Activated CD8-positive, alpha-beta T cell treated with anti-CD3 and anti-CD28 coated beads, Interleukin-2, amount 10 ng/mL, durations not matched to agents 7 days and 5 days (primary cell): ENCODE results near the gene PSMG1. TPM values are rescaled to one million over a fixed set of nuclear protein-coding genes. Genes with fewer than 3 reads are reported as not detected.
"Not testable (repeated sequence)": the region's sequence is repeated elsewhere in the genome, so short reads cannot be mapped to it uniquely, and the experiment has no call there.

Experiments used
- ATAC-seq: fragments of 150-1000 bp; cut with Tn5 transposase; one replicate; pipeline ENCODE4 v1.10.0; 2021; ENCODE audit warnings: moderate library complexity
- CTCF ChIA-PET: fragments of 350-600 bp; sonication (Branson Sonifier 250); formaldehyde crosslinking; loops from one replicate; lab custom pipeline; 2021; ENCODE audit warnings: antibody characterized with exemption; lab: Charles Lee
- POLR2A ChIA-PET: fragments of 350-600 bp; sonication (Branson Sonifier 250); formaldehyde crosslinking; loops from one replicate; lab custom pipeline; 2021; ENCODE audit warnings: antibody characterized with exemption; lab: Charles Lee
- DNase-seq: peaks from one replicate; pipeline ENCODE4 v3.0.0-alpha.2; 2020
- H3K27ac Mint-ChIP-seq: one replicate; pipeline ENCODE4 v1.8.0; 2021; ENCODE audit warnings: mild to moderate bottlenecking, mixed read lengths
- H3K27me3 Mint-ChIP-seq: one replicate; pipeline ENCODE4 v1.8.0; 2021; ENCODE audit warnings: low read depth, mixed read lengths
- H3K36me3 Mint-ChIP-seq: one replicate; pipeline ENCODE4 v1.8.0; 2021; ENCODE audit warnings: low read depth, mixed read lengths
- H3K4me1 Mint-ChIP-seq: one replicate; pipeline ENCODE4 v1.8.0; 2021; ENCODE audit warnings: low read depth, mixed read lengths
- H3K4me3 Mint-ChIP-seq: one replicate; pipeline ENCODE4 v1.8.0; 2021; ENCODE audit warnings: mild to moderate bottlenecking, mixed read lengths
- H3K9me3 Mint-ChIP-seq: one replicate; pipeline ENCODE4 v1.8.0; 2022; ENCODE audit warnings: mixed read lengths; ENCODE audit not compliant: insufficient read depth
- total RNA-seq, 2 experiments: library from RNA; stranded (reverse); gene quantifications; one replicate each; pipeline ENCODE4 v1.2.3, GENCODE V29; 2021

Gene PSMG1
- total RNA-seq, 2 experiments from 2014 or later = 69.0 to 74.5 TPM

- no peak for ATAC-seq
- Mint-ChIP-seq H3K4me3 (no peak overlapping the region), H3K36me3 (peaks cover 66% of the 10 kb centered on the region), H3K27ac (no peak overlapping the region), H3K4me1 (peaks cover 14% of the 10 kb centered on the region), H3K9me3 (no peaks in the 10 kb centered on the region), H3K27me3 (no peaks in the 10 kb centered on the region)
- CTCF ChIA-PET = interaction anchor here (0.6 kb wide), 1 partner anchor 8 kb away, joined by 4 read pairs; the partner anchor contains the start of gene PSMG1
- POLR2A ChIA-PET = no interaction called here
- DNase-seq = no peak
Measured at GRCh38 chr21:39175154-39175553, 8.1 kb downstream of the PSMG1 start.

GRCh38 chr21:39173716-39174680 is 9.3 kb downstream of the PSMG1 start:
- ChIA-PET CTCF (interaction anchor here (0.6 kb wide), 1 partner anchor 9 kb away, joined by 4 read pairs; the partner anchor contains the start of gene PSMG1), POLR2A (interaction anchor here (2.0 kb wide), 1 partner anchor 9 kb away, joined by 8 read pairs; the partner anchor contains the start of gene PSMG1)
- Mint-ChIP-seq H3K27me3 (no peaks in the 10 kb centered on the region), H3K27ac (no peak overlapping the region), H3K9me3 (no peaks in the 10 kb centered on the region), H3K36me3 (peaks cover 61% of the 10 kb centered on the region), H3K4me3 (no peak overlapping the region), H3K4me1 (peaks cover 10% of the 10 kb centered on the region)
- no peak for ATAC-seq
- DNase-seq = no peak

DNA sequence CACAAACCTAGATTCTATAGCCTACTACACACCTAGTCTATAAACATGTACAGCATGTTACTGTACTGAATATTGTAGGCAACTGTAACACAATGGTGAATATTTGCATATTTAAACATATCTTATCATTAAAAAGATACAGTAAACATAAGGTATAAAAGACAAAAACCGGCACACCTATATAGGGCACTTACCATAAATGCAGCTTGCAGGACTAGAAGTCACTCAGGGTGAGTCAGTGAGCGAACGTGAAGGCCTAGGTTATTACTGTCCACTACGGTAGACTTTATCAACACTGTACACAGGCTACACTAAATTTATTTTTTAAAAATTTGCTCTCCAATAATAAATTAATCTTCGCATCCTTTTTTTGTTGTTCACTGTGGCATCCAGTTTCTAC is 13.3 kb downstream of the PSMG1 start:
- ATAC-seq = no peak
- no peak overlapping the region for H3K27ac Mint-ChIP-seq
- CTCF ChIA-PET = interaction anchor here (0.6 kb wide), 1 partner anchor 1596 kb away, joined by 3 read pairs; no protein-coding TSS in a partner anchor
- no peaks in the 10 kb centered on the region for H3K9me3 Mint-ChIP-seq
- peaks cover 3% of the 10 kb centered on the region for H3K27me3 Mint-ChIP-seq
- POLR2A ChIA-PET = no interaction called here
- DNase-seq = no peak
- no peaks in the 10 kb centered on the region for H3K4me1 Mint-ChIP-seq
- H3K4me3 Mint-ChIP-seq = no peak overlapping the region
- peaks cover 38% of the 10 kb centered on the region for H3K36me3 Mint-ChIP-seq

DNA sequence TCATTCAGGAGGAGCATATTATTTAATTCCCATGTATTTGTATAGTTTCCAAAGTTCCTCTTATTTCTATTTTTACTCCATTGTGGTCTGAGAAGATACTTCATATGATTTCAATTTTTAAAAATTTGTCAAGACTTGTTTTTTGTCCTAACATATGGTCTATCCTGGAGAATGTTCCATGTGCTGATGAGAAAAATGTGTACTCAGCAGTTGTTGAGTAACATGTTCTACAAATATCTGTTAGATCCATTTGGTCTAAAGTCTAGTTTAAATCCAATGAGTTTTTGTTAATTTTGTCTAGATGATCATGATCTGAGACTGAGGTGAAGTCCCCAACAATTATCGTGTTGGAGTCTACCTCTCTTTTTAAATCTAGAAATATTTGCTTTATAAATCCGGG is 14.5 kb downstream of the PSMG1 start:
- no peak for ATAC-seq
- no peaks in the 10 kb centered on the region for H3K4me1 Mint-ChIP-seq
- H3K27ac Mint-ChIP-seq = no peak overlapping the region
- POLR2A ChIA-PET = no interaction called here
- DNase-seq = no peak
- no peaks in the 10 kb centered on the region for H3K9me3 Mint-ChIP-seq
- CTCF ChIA-PET = interaction anchor here (1.3 kb wide), 1 partner anchor 12 kb away, joined by 3 read pairs; no protein-coding TSS in a partner anchor
- H3K4me3 Mint-ChIP-seq = no peak overlapping the region
- H3K27me3 Mint-ChIP-seq = peaks cover 3% of the 10 kb centered on the region
- peaks cover 31% of the 10 kb centered on the region for H3K36me3 Mint-ChIP-seq

DNA sequence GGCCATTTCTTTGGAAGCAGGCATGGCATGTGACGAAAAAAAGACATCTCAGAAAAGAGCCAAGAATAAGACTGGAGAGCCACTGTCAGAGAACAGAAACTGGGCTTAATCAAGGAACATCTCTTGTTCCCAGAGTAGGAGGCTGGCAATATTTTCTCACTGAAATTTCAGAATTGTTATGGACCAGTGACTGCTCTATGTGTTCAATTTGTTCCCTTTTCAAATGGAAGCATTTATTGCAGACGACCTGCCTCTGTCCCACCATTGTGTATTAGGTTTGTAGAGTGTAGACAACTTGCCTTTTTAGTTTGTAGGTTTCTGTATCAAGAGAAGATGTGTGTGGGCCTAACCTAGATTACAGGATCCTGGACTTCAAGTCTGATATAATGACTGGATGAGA is 18.7 kb downstream of the PSMG1 start:
- H3K27me3 Mint-ChIP-seq = peaks cover 8% of the 10 kb centered on the region
- peaks cover 8% of the 10 kb centered on the region for H3K9me3 Mint-ChIP-seq
- no peak for DNase-seq
- POLR2A ChIA-PET = no interaction called here
- no peak overlapping the region for H3K4me3 Mint-ChIP-seq
- H3K4me1 Mint-ChIP-seq = no peaks in the 10 kb centered on the region
- H3K27ac Mint-ChIP-seq = no peak overlapping the region
- ATAC-seq = no peak
- H3K36me3 Mint-ChIP-seq = peaks cover 4% of the 10 kb centered on the region
- CTCF ChIA-PET = interaction anchor here (1.3 kb wide), 1 partner anchor 12 kb away, joined by 3 read pairs; no protein-coding TSS in a partner anchor

DNA sequence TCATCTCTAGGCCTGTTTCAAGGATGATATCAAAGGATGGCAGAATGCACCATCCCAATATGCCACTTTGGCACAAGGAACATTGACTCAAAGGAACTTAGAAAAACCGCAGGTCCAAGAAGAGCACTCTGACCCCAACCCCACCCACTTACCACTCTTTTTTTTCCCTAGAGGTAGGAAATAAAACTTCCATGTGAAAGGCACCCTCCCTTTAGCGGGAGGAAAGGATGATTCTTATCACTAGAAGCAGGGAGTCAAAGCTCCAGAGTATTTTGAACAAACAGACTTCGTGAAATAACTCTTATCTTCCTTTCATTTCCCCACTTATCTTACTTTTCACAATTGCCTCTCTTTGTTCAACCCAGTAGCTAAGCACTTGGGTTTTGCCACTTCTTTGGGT is 22.2 kb downstream of the PSMG1 start:
- H3K9me3 Mint-ChIP-seq = peaks cover 8% of the 10 kb centered on the region
- no peak overlapping the region for H3K27ac Mint-ChIP-seq
- ATAC-seq (no peak), DNase-seq (no peak)
- no peak overlapping the region for H3K4me3 Mint-ChIP-seq
- H3K36me3 Mint-ChIP-seq = no peaks in the 10 kb centered on the region
- CTCF ChIA-PET = no interaction called here
- no peaks in the 10 kb centered on the region for H3K4me1 Mint-ChIP-seq
- H3K27me3 Mint-ChIP-seq = peaks cover 8% of the 10 kb centered on the region
- POLR2A ChIA-PET = no interaction called here

DNA sequence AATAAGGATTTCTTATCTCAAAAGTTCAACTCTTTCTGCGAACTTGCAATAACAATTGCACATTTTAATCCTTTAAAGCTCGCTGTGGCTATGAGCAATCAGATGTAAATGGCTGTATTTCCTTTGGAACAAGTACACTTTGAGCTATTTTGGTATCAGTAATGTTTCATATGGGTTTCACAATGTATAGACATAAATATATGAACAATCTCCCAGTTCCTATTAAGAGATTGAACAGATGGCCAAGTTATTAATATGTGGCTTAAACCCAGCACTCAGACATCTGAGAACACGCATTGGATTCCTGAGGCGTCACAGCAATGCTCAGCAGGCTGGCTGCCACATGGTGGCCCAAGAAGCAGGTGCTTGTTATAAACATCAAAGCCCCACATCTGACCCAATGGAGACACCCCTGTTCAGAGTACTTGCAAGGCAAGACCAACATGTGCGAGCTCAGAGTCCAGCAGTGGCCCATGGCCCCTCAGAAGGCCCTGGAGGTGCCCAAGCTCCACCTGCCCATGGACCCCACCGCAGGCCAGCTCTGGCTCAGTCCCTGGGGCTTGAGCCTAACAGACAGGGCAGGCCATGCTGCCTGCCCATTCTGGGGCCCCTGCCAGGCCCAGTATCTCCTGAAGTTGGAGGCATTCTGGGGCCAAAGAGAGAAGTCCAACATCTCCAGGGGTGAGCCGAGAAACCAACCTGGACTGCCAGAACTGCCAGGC is 23.7 kb downstream of the PSMG1 start:
- POLR2A ChIA-PET = no interaction called here

GRCh38 chr21:39157241-39157640 is 26.0 kb downstream of the PSMG1 start:
- POLR2A ChIA-PET, H3K4me1 Mint-ChIP-seq, H3K27ac Mint-ChIP-seq, ATAC-seq, H3K27me3 Mint-ChIP-seq, CTCF ChIA-PET, DNase-seq, H3K9me3 Mint-ChIP-seq, H3K36me3 Mint-ChIP-seq, H3K4me3 Mint-ChIP-seq: not testable (repeated sequence)

More for the DNA sequence above, 23.7 kb downstream of the PSMG1 start:
- ATAC-seq = no peak
- Mint-ChIP-seq H3K27me3 (peaks cover 5% of the 10 kb centered on the region), H3K27ac (no peak overlapping the region), H3K4me3 (no peak overlapping the region), H3K9me3 (peaks cover 8% of the 10 kb centered on the region), H3K4me1 (no peaks in the 10 kb centered on the region), H3K36me3 (no peaks in the 10 kb centered on the region)
- DNase-seq = no peak
- CTCF ChIA-PET = no interaction called here

- no peak for ATAC-seq
- Mint-ChIP-seq H3K9me3 (no peaks in the 10 kb centered on the region), H3K4me3 (no peak overlapping the region), H3K27me3 (no peaks in the 10 kb centered on the region), H3K36me3 (no peaks in the 10 kb centered on the region), H3K4me1 (no peaks in the 10 kb centered on the region), H3K27ac (no peak overlapping the region)
- CTCF ChIA-PET = no interaction called here
- POLR2A ChIA-PET = no interaction called here
- no peak for DNase-seq
Measured at GRCh38 chr21:39156024-39156423, 27.2 kb downstream of the PSMG1 start.

GRCh38 chr21:39155578-39155977 is 27.7 kb downstream of the PSMG1 start:
- Mint-ChIP-seq H3K27ac (no peak overlapping the region), H3K4me3 (no peak overlapping the region), H3K4me1 (no peaks in the 10 kb centered on the region), H3K9me3 (no peaks in the 10 kb centered on the region), H3K36me3 (no peaks in the 10 kb centered on the region), H3K27me3 (no peaks in the 10 kb centered on the region)
- no peak for DNase-seq
- ChIA-PET POLR2A (no interaction called here), CTCF (no interaction called here)
- no peak for ATAC-seq

DNA sequence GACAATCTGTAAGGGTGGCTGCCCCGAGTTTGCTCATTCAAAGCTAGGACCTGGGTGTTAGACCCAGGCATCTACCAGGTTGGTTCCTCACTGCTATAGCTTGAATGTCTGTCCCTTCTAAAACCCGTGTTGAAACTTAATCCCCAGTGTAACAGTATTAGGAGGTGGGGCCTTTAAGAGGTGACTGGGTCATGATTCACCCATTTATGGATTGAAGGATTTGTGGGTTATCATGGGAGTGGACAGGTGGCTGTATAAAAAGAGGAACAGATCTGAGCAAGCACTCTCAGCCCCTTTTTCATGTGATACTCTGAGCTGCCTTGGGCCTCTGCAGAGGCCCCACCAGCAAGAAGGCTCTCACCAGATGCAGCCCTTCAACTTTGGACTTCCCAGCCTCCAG is 29.4 kb downstream of the PSMG1 start:
- Mint-ChIP-seq H3K27ac (no peak overlapping the region), H3K4me1 (no peaks in the 10 kb centered on the region), H3K36me3 (no peaks in the 10 kb centered on the region), H3K9me3 (no peaks in the 10 kb centered on the region), H3K4me3 (no peak overlapping the region), H3K27me3 (peaks cover 2% of the 10 kb centered on the region)
- ChIA-PET POLR2A (no interaction called here), CTCF (no interaction called here)
- ATAC-seq (no peak), DNase-seq (no peak)

DNA sequence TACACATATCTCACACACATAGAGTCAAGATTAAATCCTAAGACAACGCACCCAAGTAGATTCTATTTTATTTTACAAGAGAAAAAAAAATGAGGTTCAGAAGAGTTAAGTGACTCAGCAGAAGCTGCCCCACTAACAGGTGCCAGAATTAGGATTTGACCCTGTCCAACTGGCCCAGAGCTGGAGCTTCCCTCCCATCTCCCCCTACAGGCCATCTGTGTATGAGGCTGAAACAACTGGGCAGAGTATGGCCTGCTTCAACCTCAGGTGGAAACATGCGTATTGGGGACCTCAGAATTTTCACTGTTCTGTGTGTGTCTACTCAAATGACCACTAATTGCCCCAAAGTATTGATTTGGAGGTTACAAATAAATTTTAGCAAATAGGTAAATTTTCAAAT is 29.9 kb downstream of the PSMG1 start:
- H3K9me3 Mint-ChIP-seq = no peaks in the 10 kb centered on the region

More for the DNA sequence above, 29.9 kb downstream of the PSMG1 start:
- POLR2A ChIA-PET = interaction anchor here (0.5 kb wide), 1 partner anchor 260 kb away, joined by 3 read pairs; no protein-coding TSS in a partner anchor
- Mint-ChIP-seq H3K36me3 (no peaks in the 10 kb centered on the region), H3K4me1 (no peaks in the 10 kb centered on the region), H3K27ac (no peak overlapping the region), H3K4me3 (no peak overlapping the region), H3K27me3 (peaks cover 2% of the 10 kb centered on the region)
- CTCF ChIA-PET = no interaction called here
- no peak for DNase-seq
- ATAC-seq = no peak
